Hepatocyte (in vitro differentiated cells): ENCODE measurements around the gene RXRB. TPM values are rescaled to one million over a fixed set of nuclear protein-coding genes. Genes with fewer than 3 reads are reported as not detected.

Experiments
- DNase-seq: peaks from one replicate; pipeline ENCODE4 v3.0.0-alpha.2; 2016; ENCODE audit warnings: low spot score
- H2AFZ ChIP-seq: fragments of 200-600 bp; sonication (generic); 2 replicates; pipeline ENCODE4 v1.6.0; 2016; ENCODE audit warnings: antibody characterized with exemption, mild to moderate bottlenecking
- H3K27ac ChIP-seq: fragments of 200-600 bp; sonication (generic); 2 replicates; pipeline ENCODE4 v1.5.1; 2016; ENCODE audit warnings: mild to moderate bottlenecking
- H3K27me3 ChIP-seq: fragments of 200-600 bp; sonication (generic); 2 replicates; pipeline ENCODE4 v1.6.1; 2016
- H3K36me3 ChIP-seq: fragments of 200-600 bp; sonication (generic); replicated peaks from 2 replicates; pipeline ENCODE4 v1.5.1; 2016; ENCODE audit warnings: low read depth; ENCODE audit not compliant: insufficient read depth
- H3K4me1 ChIP-seq: fragments of 200-600 bp; sonication (generic); 2 replicates; pipeline ENCODE4 v1.5.1; 2016; ENCODE audit warnings: mild to moderate bottlenecking, moderate library complexity; ENCODE audit not compliant: insufficient read depth
- H3K4me2 ChIP-seq: fragments of 200-600 bp; sonication (generic); 2 replicates; pipeline ENCODE4 v1.6.0; 2016
- H3K4me3 ChIP-seq: fragments of 200-600 bp; sonication (generic); 2 replicates; pipeline ENCODE4 v1.5.1; 2016; ENCODE audit warnings: mild to moderate bottlenecking
- H3K79me2 ChIP-seq: fragments of 200-600 bp; sonication (generic); 2 replicates; pipeline ENCODE4 v1.6.0; 2017; ENCODE audit warnings: mild to moderate bottlenecking
- H3K9me2 ChIP-seq: fragments of 200-600 bp; sonication (generic); replicated peaks from 2 replicates; pipeline ENCODE4 v1.6.0; 2017; ENCODE audit warnings: mild to moderate bottlenecking; ENCODE audit not compliant: insufficient read depth
- H3K9me3 ChIP-seq: fragments of 200-600 bp; sonication (generic); 2 replicates; pipeline ENCODE4 v1.5.1; 2016; ENCODE audit warnings: low read depth, mild to moderate bottlenecking
- H4K20me1 ChIP-seq: fragments of 200-600 bp; sonication (generic); 2 replicates; pipeline ENCODE4 v1.6.0; 2016; ENCODE audit warnings: mild to moderate bottlenecking; ENCODE audit not compliant: insufficient read depth, poor library complexity, severe bottlenecking
- EZH2 ChIP-seq: fragments of 200-600 bp; sonication (generic); IDR thresholded peaks from 2 replicates; pipeline ENCODE4 v1.6.1; 2016; ENCODE audit warnings: antibody characterized with exemption, mild to moderate bottlenecking, borderline replicate concordance
- EZH2phosphoT487 ChIP-seq: fragments of 200-600 bp; sonication (generic); IDR thresholded peaks from one replicate; pipeline ENCODE4 v1.6.1; 2018; ENCODE audit warnings: antibody characterized with exemption, mild to moderate bottlenecking, low read depth, moderate library complexity; ENCODE audit not compliant: unreplicated experiment, severe bottlenecking
- WGBS: methylation state at CpG from one replicate; pipeline ENCODE4 v1.1.6; 2016; ENCODE audit warnings: low lambda C conversion rate; ENCODE audit errors: missing lambda C conversion rate; 5-methylcytosine and 5-hydroxymethylcytosine counted together
- polyA plus RNA-seq: library from polyadenylated mRNA; unstranded; fragments of >200 nt; fragmentation: Nextera tagmentation; extraction: Ambion mirVana; gene quantifications from 2 replicates; pipeline ENCODE4 v1.2.1, GENCODE V29; 2016
- total RNA-seq: library from RNA; depleted of rRNA; stranded (reverse); fragments of >200 nt; gene quantifications from 2 replicates; pipeline ENCODE4 v1.2.3, GENCODE V29; 2014
- TF ChIP-seq, protein P1 (sequence below): fragments of 200-600 bp; sonication (generic); IDR thresholded peaks from 2 replicates; pipeline ENCODE4 v1.5.1; 2016; ENCODE audit warnings: antibody characterized with exemption, mild to moderate bottlenecking; ENCODE audit not compliant: poor library complexity

RXRB gene
- total and polyA plus RNA-seq, 2 experiments from 2014 or later: 17.0 to 24.6 TPM

DNA sequence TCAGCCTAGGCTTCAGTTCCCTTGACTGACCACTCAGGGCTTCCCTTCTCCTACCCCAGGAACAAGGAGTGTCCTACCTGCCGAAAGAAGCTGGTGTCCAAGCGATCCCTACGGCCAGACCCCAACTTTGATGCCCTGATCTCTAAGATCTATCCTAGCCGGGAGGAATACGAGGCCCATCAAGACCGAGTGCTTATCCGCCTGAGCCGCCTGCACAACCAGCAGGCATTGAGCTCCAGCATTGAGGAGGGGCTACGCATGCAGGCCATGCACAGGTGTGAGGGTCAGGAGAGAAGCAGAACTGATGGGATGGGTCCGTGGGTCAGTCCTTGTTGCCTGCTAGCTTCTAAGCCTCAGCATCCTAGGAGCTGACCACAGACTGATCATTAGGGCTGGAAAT, 9.4 kb upstream of the RXRB start:
- Histone ChIP-seq H3K4me3 (no peak overlapping the region), H3K27me3 (peaks cover 5% of the 10 kb centered on the region), H3K79me2 (peaks cover 17% of the 10 kb centered on the region), H3K9me2 (no peaks in the 10 kb centered on the region), H3K4me1 (peaks cover 32% of the 10 kb centered on the region), H2AFZ (no peak overlapping the region), H3K9me3 (no peaks in the 10 kb centered on the region), H3K4me2 (no peak overlapping the region), H4K20me1 (no peaks in the 10 kb centered on the region), H3K27ac (no peak overlapping the region), H3K36me3 (no peaks in the 10 kb centered on the region)
- DNase-seq: no peak
- 99% methylated on average over 10 of the region's 10 CpGs for WGBS
- TF ChIP-seq EZH2 (no peak), EZH2phosphoT487 (no peak)
- TF ChIP-seq, protein P1, sequence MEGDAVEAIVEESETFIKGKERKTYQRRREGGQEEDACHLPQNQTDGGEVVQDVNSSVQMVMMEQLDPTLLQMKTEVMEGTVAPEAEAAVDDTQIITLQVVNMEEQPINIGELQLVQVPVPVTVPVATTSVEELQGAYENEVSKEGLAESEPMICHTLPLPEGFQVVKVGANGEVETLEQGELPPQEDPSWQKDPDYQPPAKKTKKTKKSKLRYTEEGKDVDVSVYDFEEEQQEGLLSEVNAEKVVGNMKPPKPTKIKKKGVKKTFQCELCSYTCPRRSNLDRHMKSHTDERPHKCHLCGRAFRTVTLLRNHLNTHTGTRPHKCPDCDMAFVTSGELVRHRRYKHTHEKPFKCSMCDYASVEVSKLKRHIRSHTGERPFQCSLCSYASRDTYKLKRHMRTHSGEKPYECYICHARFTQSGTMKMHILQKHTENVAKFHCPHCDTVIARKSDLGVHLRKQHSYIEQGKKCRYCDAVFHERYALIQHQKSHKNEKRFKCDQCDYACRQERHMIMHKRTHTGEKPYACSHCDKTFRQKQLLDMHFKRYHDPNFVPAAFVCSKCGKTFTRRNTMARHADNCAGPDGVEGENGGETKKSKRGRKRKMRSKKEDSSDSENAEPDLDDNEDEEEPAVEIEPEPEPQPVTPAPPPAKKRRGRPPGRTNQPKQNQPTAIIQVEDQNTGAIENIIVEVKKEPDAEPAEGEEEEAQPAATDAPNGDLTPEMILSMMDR: no peak

DNA sequence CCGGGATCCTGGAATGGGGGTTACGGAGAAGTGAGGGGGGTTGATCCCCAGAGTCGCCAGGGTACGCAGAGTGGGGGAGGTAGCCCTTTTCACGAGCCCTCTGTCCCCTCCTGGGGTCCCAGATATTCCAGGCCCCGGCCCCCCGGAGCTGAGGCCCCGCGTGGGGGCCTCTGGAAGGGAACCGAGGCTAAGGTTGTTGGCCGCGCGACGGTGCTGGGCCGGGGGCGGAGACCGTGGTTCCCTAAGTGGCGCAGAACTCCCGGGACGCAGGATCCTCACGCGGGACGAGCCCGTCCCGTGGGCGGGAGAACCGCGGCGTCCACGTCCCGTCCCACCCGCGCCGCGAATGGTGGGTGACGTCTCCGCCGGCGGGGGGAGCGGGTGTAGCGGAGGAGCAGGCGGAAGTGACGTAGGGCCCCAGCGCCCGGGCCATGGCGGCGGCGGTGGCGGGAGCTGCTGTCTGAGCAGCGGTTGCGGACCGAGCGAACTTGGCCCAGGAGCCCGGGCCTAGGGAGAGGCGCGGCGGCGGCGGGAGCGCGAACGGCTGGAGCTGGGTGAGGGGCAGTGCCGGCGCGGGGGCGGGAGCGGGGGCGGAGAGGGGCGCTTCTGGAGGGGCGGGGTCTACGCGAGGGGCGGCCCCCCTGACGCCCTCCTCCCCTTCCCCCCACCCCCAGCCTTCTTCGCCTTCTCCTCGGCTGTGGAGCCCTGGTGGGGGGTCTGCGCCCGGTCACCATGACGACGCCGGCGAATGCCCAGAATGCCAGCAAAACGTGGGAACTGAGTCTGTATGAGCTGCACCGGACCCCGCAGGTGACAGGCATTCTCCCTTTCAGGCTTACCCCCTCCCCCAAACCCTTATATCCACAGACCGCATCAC, 7.9 kb upstream of the RXRB start, which contains the start of gene RING1:
RING1 (plus strand) TSS at position 410 of the 877 bp plus-strand sequence; CDS start at position 733, 323 bp downstream.
- 2% methylated on average over 60 of the region's 86 CpGs for WGBS
- Histone ChIP-seq H3K79me2 (peaks cover 23% of the 10 kb centered on the region), H3K27me3 (no peaks in the 10 kb centered on the region), H3K27ac (peak within 1 kb of the TSS; percentile 94), H3K4me3 (peak within 1 kb of the TSS; percentile 74), H3K36me3 (no peaks in the 10 kb centered on the region), H3K9me2 (no peaks in the 10 kb centered on the region), H2AFZ (peak within 1 kb of the TSS; percentile 64), H3K4me1 (peaks cover 30% of the 10 kb centered on the region), H4K20me1 (no peaks in the 10 kb centered on the region), H3K4me2 (peak within 1 kb of the TSS; percentile 91), H3K9me3 (no peaks in the 10 kb centered on the region)
- peak; percentile 92 for DNase-seq
- TF ChIP-seq EZH2phosphoT487: no peak
- TF ChIP-seq, protein P1: no peak
- TF ChIP-seq EZH2: no peak

DNA sequence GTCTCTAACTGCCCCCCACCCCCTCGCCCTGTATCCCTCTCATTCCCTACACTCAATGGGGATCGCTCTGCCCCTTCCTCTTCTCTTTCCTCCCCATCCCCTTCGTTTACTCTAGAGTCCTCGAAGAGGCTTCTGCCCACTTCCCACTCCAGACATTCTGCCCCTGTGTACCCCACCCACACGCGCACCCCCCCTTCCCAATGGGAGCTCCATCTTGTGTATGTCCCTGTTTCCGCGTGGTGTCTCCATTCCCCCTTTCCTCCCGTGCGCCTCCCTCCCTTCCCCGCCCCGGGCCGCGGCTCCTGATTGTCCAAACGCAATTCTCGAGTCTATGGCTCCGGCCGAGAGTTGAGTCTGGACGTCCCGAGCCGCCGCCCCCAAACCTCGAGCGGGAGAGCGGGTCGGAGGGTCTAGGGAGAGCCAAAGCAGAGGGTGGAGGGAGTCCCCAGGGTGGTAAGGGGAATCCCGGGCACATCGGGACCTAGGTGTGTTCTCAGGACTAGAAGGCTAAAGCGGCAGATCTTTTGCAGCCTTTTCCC, 7.2 kb upstream of the RXRB start:
- no peaks in the 10 kb centered on the region for H3K27me3 ChIP-seq

More for the DNA sequence above, 7.2 kb upstream of the RXRB start:
- Histone ChIP-seq H3K27ac (peak overlapping the region; percentile 94), H3K4me2 (peak overlapping the region; percentile 91), H3K9me2 (no peaks in the 10 kb centered on the region), H2AFZ (peak overlapping the region; percentile 64), H4K20me1 (no peaks in the 10 kb centered on the region), H3K4me1 (peaks cover 25% of the 10 kb centered on the region), H3K9me3 (no peaks in the 10 kb centered on the region), H3K36me3 (no peaks in the 10 kb centered on the region), H3K79me2 (peaks cover 30% of the 10 kb centered on the region), H3K4me3 (peak overlapping the region; percentile 74)
- peak; percentile 80 for DNase-seq
- under 1% methylated on average over 22 of the region's 29 CpGs for WGBS
- no peak for TF ChIP-seq EZH2phosphoT487
- TF ChIP-seq EZH2: no peak
- TF ChIP-seq, protein P1: no peak
